CD4-positive, alpha-beta T cell treated with Interleukin-10 for 1 hour (primary cell): ENCODE results near the gene AFTPH.

ENCODE experiments used
- DNase-seq: peaks from one replicate; pipeline ENCODE4 v3.0.0-alpha.2; 2020

AFTPH gene

DNA sequence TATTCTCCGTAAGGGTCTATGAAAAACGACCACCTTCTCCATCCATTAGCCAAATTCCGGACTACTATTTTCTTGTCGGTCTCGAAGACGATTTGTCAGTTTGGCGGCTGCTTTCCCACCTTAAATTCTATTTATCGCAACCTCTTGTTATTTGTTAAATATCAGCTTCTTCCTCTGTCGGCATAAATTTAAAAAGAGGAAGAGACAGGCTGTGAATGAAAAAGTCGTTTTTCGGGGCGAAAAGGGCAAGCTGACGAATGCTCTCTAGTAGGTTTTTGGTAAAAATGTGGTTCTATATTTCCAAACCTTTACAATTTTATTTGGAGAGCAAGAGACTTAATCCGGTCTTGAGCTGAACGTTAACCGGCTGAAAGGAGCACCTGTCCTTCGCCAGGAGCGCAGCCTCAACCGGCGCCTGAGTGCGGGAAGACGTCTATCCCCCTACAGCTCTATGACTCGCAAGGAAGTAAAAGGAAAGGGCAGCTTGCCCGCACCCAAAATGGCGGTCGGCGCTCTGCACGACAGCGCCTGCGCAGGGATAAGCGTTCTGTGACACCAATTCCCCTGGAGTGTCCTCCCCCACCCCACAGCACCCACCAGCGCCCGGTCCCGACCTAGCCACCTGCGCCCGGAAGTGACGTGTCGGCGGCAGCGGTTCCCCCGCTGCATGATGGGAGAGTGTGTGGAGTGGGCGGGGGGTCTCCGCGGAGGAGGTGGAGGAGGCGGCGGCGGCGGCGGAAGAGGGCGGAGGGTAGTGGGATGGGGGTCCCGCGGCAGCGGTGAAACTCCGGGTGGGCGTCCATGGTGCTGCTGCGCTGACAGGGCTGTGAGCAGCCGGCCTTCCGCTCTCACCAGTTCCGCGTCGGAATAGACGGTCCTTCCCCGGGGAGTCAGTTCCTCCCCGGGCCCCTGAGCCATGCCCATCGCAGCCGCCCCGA lies at the start of gene AFTPH:
TSS of gene AFTPH (plus strand) at position 663 of the 938 bp plus-strand sequence. CDS start 27,147 bp downstream, outside the sequence.
- peak; percentile 100 for DNase-seq

GRCh38 chr2:64474636-64475035 lies 49.5 kb upstream of the AFTPH start:
- DNase-seq = no peak

DNA sequence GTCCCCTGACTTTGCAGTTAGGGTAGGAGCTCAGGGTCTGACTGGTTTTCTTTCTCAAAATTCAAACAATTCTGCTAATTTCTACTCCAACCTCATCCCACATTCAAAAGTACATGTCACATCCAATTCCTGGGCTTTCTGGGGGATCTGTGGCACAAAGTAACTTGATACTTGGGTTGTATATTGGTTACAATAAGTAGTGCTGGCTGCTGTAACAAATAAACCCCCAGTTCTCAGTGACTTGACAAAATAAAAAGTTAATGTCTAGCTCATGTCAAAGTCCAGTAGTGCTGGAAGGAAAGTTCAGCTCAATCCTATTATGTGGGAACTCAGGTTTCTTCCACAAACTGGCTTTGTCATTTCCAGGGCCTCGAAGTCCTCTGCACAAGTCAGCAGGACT lies 47.1 kb upstream of the AFTPH start:
- DNase-seq = no peak

- DNase-seq = no peak
These were observed 46.1 kb upstream of the AFTPH start for GRCh38 chr2:64477979-64478378.

DNA sequence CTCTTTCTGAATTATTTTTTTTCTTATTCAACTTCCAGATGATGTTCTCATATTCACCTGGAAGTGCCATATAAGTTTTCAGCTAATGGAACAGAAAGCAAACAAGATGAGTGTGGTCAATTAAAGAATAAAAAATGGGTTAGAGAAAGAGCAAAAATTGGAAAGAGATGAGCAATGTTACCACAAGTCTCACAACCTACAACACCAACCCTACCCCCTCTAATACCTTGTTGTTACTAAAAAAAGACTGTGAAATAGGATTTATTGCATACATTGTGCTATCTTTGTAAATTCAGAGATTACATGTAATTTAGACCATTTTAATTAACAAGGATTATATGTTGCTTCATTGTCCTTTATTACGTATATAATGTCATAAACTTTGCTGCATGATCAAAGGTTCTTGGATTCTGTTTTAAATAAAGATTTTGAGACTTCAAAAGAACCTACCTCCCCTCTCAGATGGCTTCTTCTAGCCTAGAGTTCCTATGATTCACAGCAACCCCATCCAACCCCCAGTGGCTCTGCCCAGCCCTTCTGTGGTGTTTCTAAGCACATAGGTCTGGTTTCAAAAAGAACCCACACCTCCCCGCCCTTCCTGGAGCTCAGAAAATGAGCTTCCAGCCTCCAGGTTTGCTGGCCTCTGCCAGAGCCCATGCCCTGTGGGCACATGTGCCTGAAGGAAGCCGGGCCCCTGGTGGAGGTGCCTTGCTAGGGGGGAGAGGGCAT lies 45.5 kb upstream of the AFTPH start:
- no peak for DNase-seq

DNA sequence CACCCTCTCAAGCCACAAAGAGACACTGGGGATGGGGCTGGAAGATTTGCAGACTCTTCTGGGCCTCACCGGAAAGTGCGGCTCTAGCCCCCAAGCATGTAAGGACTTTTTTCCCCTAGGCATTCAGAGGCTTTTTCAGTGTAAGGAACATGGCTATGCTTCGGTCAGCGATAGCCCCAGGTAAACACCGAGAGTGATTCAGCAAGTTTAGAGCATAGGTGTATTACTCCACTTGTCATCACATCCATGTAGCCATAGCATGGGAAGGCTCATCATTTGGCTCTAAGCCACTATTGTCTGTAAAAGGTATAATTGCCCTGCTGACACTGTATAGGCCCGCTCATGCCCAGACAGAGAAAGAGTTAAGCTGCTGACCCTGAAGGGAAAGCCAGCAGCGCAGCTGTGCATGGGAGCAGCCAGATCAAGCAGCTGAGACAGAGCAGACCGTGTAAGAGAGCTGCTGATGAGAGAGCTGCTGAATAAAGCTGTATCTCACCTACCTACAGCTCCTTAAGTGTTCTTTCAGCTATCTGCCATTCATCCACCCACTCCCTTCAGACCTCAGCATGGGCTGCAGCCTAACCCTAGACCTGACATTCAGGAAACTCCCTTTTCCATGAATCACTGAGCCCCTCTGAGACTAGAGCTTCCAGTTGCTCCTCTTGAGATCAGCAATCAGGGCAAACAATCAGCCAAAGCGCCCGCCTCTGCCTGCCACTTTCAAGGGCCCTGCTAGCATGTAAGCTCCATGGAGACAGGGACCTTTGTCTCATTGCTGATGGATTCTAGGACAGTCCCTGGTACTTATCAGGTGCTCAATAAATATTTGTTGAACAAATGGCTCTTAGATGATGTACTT lies 44.6 kb upstream of the AFTPH start:
- no peak for DNase-seq

- no peak for DNase-seq
These were observed 42.5 kb upstream of the AFTPH start for GRCh38 chr2:64481665-64482064.

DNA sequence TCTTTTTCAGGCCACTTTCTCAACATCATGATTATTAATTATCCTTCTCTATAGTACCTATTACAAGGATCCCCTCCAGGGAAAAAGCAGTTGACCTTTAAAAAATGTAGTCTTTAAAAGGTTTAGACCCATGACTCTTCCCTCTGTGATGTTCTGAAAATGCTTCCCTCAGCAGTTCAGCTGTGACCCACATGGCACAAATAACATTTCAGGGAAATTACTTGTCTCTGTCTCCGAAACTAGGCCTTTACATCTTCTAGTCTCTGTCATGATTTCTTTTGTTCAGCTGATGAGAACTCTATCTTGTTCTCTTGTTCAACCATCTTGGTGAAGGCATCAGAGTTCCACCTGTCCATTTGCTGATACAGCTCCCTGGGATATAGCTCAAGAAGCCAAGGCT lies 41.9 kb upstream of the AFTPH start:
- no peak for DNase-seq

DNA sequence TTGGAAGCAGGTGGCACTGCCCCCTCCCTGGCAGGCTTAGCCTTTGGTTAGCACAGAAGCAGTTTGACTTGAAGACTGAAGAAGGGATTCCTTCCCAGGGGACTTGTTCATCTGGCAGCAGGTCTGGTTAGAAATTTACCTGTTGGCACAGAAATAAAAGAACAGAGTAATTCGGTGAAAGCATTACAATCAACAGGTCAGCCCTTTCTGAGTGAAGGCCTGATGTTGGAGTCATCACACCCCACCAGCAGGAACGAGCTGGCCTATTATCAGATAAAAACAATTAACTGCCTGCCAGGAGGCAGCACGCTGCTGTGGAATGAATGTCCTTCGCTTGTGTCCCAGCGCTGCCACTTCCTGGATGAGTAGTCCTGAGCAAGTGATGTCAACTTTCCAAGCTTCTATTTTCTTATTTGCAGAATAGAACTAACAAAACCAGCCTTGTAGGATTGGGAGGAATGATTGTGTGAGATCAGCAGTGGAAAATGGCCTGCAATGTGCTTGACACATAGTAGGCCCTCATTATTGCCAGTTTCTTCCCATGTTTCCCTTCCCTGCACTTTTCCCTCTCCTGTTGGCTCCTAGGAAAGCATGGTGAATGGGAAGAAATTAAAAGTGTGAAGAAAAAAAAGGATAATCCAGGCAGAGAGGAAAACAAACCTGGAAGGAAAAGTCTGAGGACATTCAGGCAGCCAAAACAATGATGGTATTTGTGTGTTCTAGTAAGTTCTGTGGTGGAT lies 41.2 kb upstream of the AFTPH start:
- DNase-seq = no peak

DNA sequence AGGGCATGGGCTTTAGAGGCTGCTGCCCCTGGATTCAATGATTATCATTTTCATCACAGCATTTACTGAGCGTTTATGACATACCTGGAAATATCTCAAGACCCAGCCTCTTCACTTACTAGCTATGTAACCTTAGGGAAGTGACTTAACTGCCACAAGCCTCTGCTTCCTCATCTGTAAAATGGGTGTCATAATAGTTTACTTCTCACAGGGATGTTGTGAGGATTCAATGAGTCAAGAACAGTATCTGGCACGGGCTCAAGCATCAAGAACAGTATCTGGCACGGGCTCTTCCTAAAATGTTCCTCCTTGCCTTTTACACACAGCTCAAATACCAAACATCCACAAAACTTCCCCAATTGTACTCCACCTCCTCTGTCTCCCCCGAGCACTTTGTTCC lies 38.8 kb upstream of the AFTPH start:
- DNase-seq = no peak

DNA sequence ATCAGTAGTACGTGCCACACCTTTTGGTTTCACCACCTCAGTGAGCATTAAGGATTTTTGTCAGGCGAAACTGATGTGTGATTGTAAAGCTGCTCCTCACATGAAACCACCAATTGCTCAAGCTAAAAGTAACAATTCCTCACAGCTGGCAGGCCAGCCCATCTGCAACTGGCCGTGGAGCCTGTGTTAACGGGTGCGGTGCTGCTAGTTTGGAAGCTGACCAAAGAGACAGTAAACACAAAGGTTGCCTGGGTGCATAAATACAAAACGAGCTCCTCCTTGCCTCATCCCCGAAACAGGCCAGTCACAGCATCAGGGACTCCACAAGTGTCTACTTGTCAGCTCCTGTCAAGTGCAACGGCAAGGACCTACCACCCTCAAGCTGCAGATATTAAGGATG lies 38.2 kb upstream of the AFTPH start:
- no peak for DNase-seq

GRCh38 chr2:64487256-64488049 lies 36.7 kb upstream of the AFTPH start:
- DNase-seq = peak; percentile 1

GRCh38 chr2:64488050-64488974 lies 35.8 kb upstream of the AFTPH start:
- peak; percentile 78 for DNase-seq

DNA sequence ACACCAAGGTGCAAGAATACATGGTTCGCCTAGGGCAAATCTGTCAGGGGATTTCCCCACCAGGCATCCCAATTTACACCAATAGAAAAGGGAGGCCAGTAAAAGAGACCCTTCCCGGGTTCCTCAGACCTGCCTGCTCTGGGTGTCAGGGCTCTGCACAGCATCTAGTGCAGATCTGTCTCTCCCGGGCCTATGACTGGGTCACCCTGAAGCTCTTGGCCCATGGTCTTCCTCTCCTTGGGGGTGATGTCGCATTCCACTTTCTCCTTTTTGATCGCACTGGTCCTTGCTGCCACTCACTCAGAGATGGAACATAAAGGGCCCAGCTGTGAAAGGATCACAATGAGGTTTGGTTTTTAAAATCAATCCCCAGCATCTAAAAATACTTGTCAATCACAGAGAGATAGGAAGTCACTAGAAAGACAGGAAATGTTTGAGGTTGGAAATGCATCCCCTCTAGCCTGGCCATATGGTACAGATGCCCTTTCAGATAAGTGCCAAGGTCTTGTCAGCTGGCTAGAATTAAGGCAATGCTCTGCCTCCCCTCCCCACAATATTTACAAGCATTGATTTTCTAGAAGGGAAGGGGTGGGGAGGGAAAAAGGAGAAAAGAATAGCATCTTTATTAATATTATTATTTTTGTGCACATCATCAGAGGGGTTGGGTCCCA lies 34.9 kb upstream of the AFTPH start:
- no peak for DNase-seq

DNA sequence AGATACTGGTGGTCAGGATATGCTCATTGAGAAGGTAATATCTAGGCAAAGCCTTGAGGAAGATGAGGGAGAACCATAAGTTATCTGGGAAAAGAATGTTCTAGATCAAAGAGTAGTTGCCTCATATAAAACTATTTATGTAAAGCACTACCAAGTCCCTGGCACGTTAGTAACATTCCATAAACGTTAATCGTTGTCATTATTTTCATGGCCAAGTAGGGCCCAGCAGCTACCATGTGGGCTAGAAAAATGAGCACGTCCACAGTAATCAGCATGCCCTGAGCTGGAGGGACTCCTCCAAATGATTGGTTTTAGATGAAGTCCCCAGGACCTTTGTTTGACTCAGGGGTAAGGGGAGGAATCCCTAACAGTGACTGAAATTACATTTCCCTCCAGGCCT lies 32.7 kb upstream of the AFTPH start:
- no peak for DNase-seq

DNA sequence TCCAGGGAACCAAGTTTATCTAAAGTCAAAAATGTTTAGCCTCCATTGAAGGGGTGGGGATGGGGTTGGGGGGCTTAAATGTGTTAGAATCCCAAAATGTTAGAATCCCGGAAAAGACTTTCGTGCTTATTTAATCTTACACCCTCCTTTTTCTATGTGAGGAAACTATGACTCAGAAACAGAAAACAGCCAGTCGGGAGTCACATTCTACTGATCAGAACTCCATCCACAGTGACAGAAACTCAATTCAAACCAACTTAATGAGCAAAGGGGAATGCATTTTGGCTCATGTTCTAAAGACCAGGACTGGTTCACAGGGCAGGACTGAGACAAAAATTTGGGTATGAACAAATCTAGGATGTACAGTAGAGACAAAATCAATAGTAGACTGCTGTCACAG lies 31.9 kb upstream of the AFTPH start:
- no peak for DNase-seq

GRCh38 chr2:64492821-64493220 lies 31.3 kb upstream of the AFTPH start:
- no peak for DNase-seq

GRCh38 chr2:64493788-64494187 lies 30.3 kb upstream of the AFTPH start:
- no peak for DNase-seq

- DNase-seq = no peak
These were observed 25.7 kb upstream of the AFTPH start for GRCh38 chr2:64498438-64498837.

DNA sequence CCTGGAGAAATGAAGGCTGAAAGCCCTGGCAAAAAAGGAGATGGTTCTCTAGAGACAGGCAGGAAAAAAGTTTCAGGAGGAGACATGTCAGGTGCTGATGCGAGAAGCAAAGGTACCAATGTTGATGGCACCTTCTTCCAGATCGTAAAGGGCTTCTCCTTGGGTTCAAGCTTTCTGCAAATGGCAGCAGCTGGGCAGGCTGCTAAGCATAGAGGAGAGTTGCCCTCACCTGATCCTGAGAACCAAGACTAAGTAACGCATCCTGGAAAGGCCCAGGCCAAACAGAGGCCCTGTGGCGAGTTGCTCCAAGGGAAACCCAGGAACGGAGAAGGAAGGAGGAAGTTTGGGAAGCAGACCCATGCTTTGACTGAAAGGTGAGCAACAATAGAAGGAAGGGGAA lies 23.6 kb upstream of the AFTPH start:
- DNase-seq = no peak
